H9 (cell line): Measurements from ENCODE around the gene SMAD6. TPM values are rescaled to one million over a fixed set of nuclear protein-coding genes. Genes with fewer than 3 reads are reported as not detected.

Experiments
- DNase-seq: peaks from one replicate; pipeline ENCODE4 v3.0.0-alpha.2; 2017
- H2AFZ ChIP-seq: one replicate; pipeline ENCODE4 v1.6.1; 2013; ENCODE audit warnings: mild to moderate bottlenecking, low read length, control low read depth, moderate library complexity
- H2AK5ac ChIP-seq: 2 replicates; pipeline ENCODE4 v1.6.1; 2013; ENCODE audit warnings: low read length, control low read depth, mixed read lengths; ENCODE audit not compliant: insufficient read length
- H2BK120ac ChIP-seq: one replicate; pipeline ENCODE4 v1.6.1; 2013; ENCODE audit warnings: low read depth, mild to moderate bottlenecking, low read length, control low read depth, inconsistent platforms; ENCODE audit not compliant: poor library complexity, severe bottlenecking
- H2BK12ac ChIP-seq: 2 replicates; pipeline ENCODE4 v1.6.1; 2013; ENCODE audit warnings: low read length, control low read depth, mixed read lengths, low read depth; ENCODE audit not compliant: insufficient read length
- H2BK15ac ChIP-seq: 2 replicates; pipeline ENCODE4 v1.6.1; 2013; ENCODE audit warnings: low read depth, low read length, control low read depth
- H2BK20ac ChIP-seq: one replicate; pipeline ENCODE4 v1.6.1; 2013; ENCODE audit warnings: low read depth, mild to moderate bottlenecking, low read length, control low read depth, inconsistent platforms; ENCODE audit not compliant: poor library complexity, severe bottlenecking
- H2BK5ac ChIP-seq: 2 replicates; pipeline ENCODE4 v1.6.1; 2013; ENCODE audit warnings: low read length, control low read depth, mixed read lengths; ENCODE audit not compliant: insufficient read length
- H3K14ac ChIP-seq: 2 replicates; pipeline ENCODE4 v1.6.1; 2013; ENCODE audit warnings: low read length, control low read depth; ENCODE audit not compliant: insufficient read depth
- H3K18ac ChIP-seq: 2 replicates; pipeline ENCODE4 v1.6.1; 2013; ENCODE audit warnings: low read depth, mild to moderate bottlenecking, mixed read lengths, low read length, control low read depth; ENCODE audit not compliant: insufficient read length
- H3K23ac ChIP-seq: 2 replicates; pipeline ENCODE4 v1.6.1; 2013; ENCODE audit warnings: low read length, control low read depth, mixed read lengths, low read depth; ENCODE audit not compliant: insufficient read length
- H3K23me2 ChIP-seq: 2 replicates; pipeline ENCODE4 v1.6.1; 2013; ENCODE audit warnings: low read depth, mild to moderate bottlenecking, mixed read lengths, low read length, control low read depth; ENCODE audit not compliant: insufficient read length, poor library complexity, severe bottlenecking
- H3K27ac ChIP-seq: 2 replicates; pipeline ENCODE4 v1.5.1; 2013; ENCODE audit warnings: low read length, control low read depth, mixed read lengths, low read depth; ENCODE audit not compliant: insufficient read length
- H3K27me3 ChIP-seq: 2 replicates; pipeline ENCODE4 v1.6.1; 2013; ENCODE audit warnings: low read length, control low read depth, inconsistent platforms; ENCODE audit not compliant: insufficient read depth
- H3K4ac ChIP-seq: 2 replicates; pipeline ENCODE4 v1.6.1; 2013; ENCODE audit warnings: low read depth, mild to moderate bottlenecking, control low read depth, inconsistent platforms, low read length, moderate library complexity
- H3K4me1 ChIP-seq: 2 replicates; pipeline ENCODE4 v1.6.1; 2013; ENCODE audit warnings: low read length, control low read depth, inconsistent platforms; ENCODE audit not compliant: insufficient read depth
- H3K4me2 ChIP-seq: 2 replicates; pipeline ENCODE4 v1.6.1; 2013; ENCODE audit warnings: low read length, control low read depth, mixed read lengths; ENCODE audit not compliant: insufficient read length, insufficient read depth
- H3K56ac ChIP-seq: 2 replicates; pipeline ENCODE4 v1.6.1; 2013; ENCODE audit warnings: low read depth, mild to moderate bottlenecking, mixed read lengths, low read length, control low read depth; ENCODE audit not compliant: insufficient read length
- H3K79me1 ChIP-seq: 2 replicates; pipeline ENCODE4 v1.6.1; 2013; ENCODE audit warnings: low read depth, mild to moderate bottlenecking, moderate library complexity, low read length, control low read depth, inconsistent platforms; ENCODE audit not compliant: insufficient read depth, poor library complexity, severe bottlenecking
- H3K79me2 ChIP-seq: 2 replicates; pipeline ENCODE4 v1.6.1; 2013; ENCODE audit warnings: low read length, control low read depth, inconsistent platforms; ENCODE audit not compliant: insufficient read depth
- H3K9ac ChIP-seq: 2 replicates; pipeline ENCODE4 v1.6.1; 2013; ENCODE audit warnings: low read length, control low read depth, mixed read lengths; ENCODE audit not compliant: insufficient read length; ENCODE audit errors: extremely low read depth
- H3K9me3 ChIP-seq: one replicate; pipeline ENCODE4 v1.6.1; 2013; ENCODE audit warnings: low read depth, low read length, inconsistent platforms; ENCODE audit not compliant: control insufficient read depth
- H3T11ph ChIP-seq: one replicate; pipeline ENCODE4 v1.6.1; 2013; ENCODE audit warnings: mild to moderate bottlenecking, low read length, control low read depth, inconsistent platforms
- H4K20me1 ChIP-seq: one replicate; pipeline ENCODE4 v1.6.1; 2013; ENCODE audit not compliant: control insufficient read depth, insufficient read length, insufficient read depth
- H4K5ac ChIP-seq: 2 replicates; pipeline ENCODE4 v1.6.1; 2013; ENCODE audit warnings: low read depth, mild to moderate bottlenecking, mixed read lengths, low read length, control low read depth; ENCODE audit not compliant: insufficient read length
- H4K8ac ChIP-seq: replicated peaks from 2 replicates; pipeline ENCODE4 v1.6.1; 2013; ENCODE audit warnings: low read length, control low read depth, mixed read lengths, low read depth; ENCODE audit not compliant: insufficient read length
- H4K91ac ChIP-seq: 2 replicates; pipeline ENCODE4 v1.6.1; 2013; ENCODE audit warnings: low read depth, mild to moderate bottlenecking, moderate library complexity, mixed read lengths, low read length, control low read depth; ENCODE audit not compliant: insufficient read length
- H3K27ac Mint-ChIP-seq, 3 experiments: 2 replicates in 2 of 3; 3 replicates in 1 of 3; pipeline ENCODE4 v1.8.0; 2020 to 2021; ENCODE audit warnings: mixed read lengths in 3 of 3, mild to moderate bottlenecking in 1 of 3, moderate library complexity in 1 of 3
- H3K27me3 Mint-ChIP-seq: 2 replicates; pipeline ENCODE4 v1.8.0; 2021; ENCODE audit warnings: low read depth, mild to moderate bottlenecking, moderate library complexity, mixed read lengths
- H3K36me3 Mint-ChIP-seq, 3 experiments: 2 replicates in 2 of 3; 3 replicates in 1 of 3; pipeline ENCODE4 v1.8.0; 2020 to 2021; ENCODE audit warnings: low read depth in 3 of 3, mixed read lengths in 3 of 3; ENCODE audit not compliant: insufficient read depth in 1 of 3
- H3K4me1 Mint-ChIP-seq, 2 experiments: 2 replicates each; pipeline ENCODE4 v1.8.0; 2020; ENCODE audit warnings: mixed read lengths in 2 of 2
- H3K4me3 Mint-ChIP-seq, 2 experiments: 2 replicates in 1 of 2; 3 replicates in 1 of 2; pipeline ENCODE4 v1.8.0; 2020 to 2021; ENCODE audit warnings: mild to moderate bottlenecking in 2 of 2, mixed read lengths in 2 of 2, moderate library complexity in 1 of 2
- H3K9me3 Mint-ChIP-seq, 2 experiments: 2 replicates in 1 of 2; 3 replicates in 1 of 2; pipeline ENCODE4 v1.8.0; 2020; ENCODE audit warnings: mild to moderate bottlenecking in 2 of 2, mixed read lengths in 2 of 2, moderate library complexity in 1 of 2
- CTCF ChIP-seq: fragments of 200-600 bp; sonication (generic); conservative IDR thresholded peaks from 3 replicates; pipeline ENCODE4 v1.8.0; 2021; ENCODE audit warnings: antibody characterized with exemption, mild to moderate bottlenecking
- WGBS: extraction: QIAGEN DNeasy Blood & Tissue Kit; methylation state at CpG from one replicate; pipeline ENCODE4 v1.1.7; 2013; ENCODE audit warnings: missing lambda C conversion rate, low lambda C conversion rate, mixed read lengths; ENCODE audit not compliant: insufficient read length; ENCODE audit errors: extremely low coverage; 5-methylcytosine and 5-hydroxymethylcytosine counted together
- total RNA-seq: library from RNA; stranded (reverse); gene quantifications from 2 replicates; pipeline ENCODE4 v1.2.1, GENCODE V29; 2021

The SMAD6 gene
- total RNA-seq, 1 experiment from 2014 or later: 6.0 TPM

DNA sequence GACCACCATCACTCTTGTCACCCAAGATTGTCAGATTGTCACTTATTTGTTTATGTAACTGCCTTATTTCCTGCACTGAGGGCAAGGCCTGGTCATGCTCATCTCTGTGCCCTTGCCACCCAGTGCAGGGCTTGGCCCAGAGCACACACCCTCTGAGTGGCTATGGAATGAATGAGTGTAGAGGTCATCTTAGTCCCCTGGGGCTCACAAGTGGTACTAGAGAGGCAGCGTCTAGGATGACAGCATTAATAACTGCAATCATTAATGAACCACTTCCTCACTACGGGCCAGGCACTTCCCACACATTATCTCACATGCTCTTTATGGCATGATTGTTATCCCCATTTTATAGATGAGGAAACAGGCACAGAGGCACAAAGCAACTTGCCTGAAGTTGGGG is 117.0 kb downstream of the SMAD6 start:
- no peak overlapping the region for H3K23ac ChIP-seq
- Mint-ChIP-seq H3K4me1 (peaks cover 6 to 10% of the 10 kb centered on the region in 2 experiments), H3K27ac (no peak overlapping the region), H3K27me3 (peaks cover 6% of the 10 kb centered on the region), H3K9me3 (peaks cover 3 to 4% of the 10 kb centered on the region in 2 experiments; a peak in 4 of 5 replicates), H3K36me3 (peaks cover 1 to 5% (median 4%) of the 10 kb centered on the region in 3 experiments; a peak in 5 of 7 replicates), H3K4me3 (no peak overlapping the region)
- H3K9me3 ChIP-seq: no peaks in the 10 kb centered on the region
- WGBS: no CpG with 5 or more reads among the region's 2 CpGs
- no peak overlapping the region for H3T11ph ChIP-seq
- H3K18ac ChIP-seq: no peak overlapping the region
- no peaks in the 10 kb centered on the region for H3K23me2 ChIP-seq
- no peaks in the 10 kb centered on the region for H3K4me1 ChIP-seq
- no peaks in the 10 kb centered on the region for H4K20me1 ChIP-seq
- no peak overlapping the region for H4K8ac ChIP-seq
- no peak overlapping the region for H3K9ac ChIP-seq
- H2BK5ac ChIP-seq: no peak overlapping the region
- no peak overlapping the region for H2BK12ac ChIP-seq
- no peak overlapping the region for H2AK5ac ChIP-seq
- no peak overlapping the region for H4K91ac ChIP-seq
- no peak overlapping the region for H2BK120ac ChIP-seq
- H3K27ac ChIP-seq: no peak overlapping the region
- no peaks in the 10 kb centered on the region for H3K79me2 ChIP-seq
- H3K56ac ChIP-seq: no peak overlapping the region
- no peak overlapping the region for H3K4ac ChIP-seq
- no peaks in the 10 kb centered on the region for H3K79me1 ChIP-seq
- H2BK20ac ChIP-seq: no peak overlapping the region
- no peak for DNase-seq
- H2BK15ac ChIP-seq: no peak overlapping the region
- H3K4me2 ChIP-seq: no peak overlapping the region
- no peak overlapping the region for H3K14ac ChIP-seq
- no peak overlapping the region for H4K5ac ChIP-seq
- no peaks in the 10 kb centered on the region for H3K27me3 ChIP-seq
- no peak for TF ChIP-seq CTCF
- H2AFZ ChIP-seq: no peak overlapping the region
